Left ventricle myocardium superior (tissue), 1 donor: ENCODE data around the gene TRPT1. TPM values are rescaled to one million over a fixed set of nuclear protein-coding genes. Genes with fewer than 3 reads are reported as not detected.
A peak's percentile ranks its signal among the peaks of the same experiment; 100 is the strongest.
"Not testable (repeated sequence)": the region's sequence is repeated elsewhere in the genome, so short reads cannot be mapped to it uniquely, and the experiment has no call there.

Source experiments
- ATAC-seq: fragments of 200-7000 bp; cut with Tn5 transposase; one replicate; pipeline ENCODE4 v1.9.1; 2020; ENCODE audit warnings: mild to moderate bottlenecking, moderate library complexity
- DNase-seq: peaks from one replicate; pipeline ENCODE4 v3.0.0-alpha.2; 2020
- intact Hi-C: fragments of 100-400 bp; cut with micrococcal nuclease; formaldehyde crosslinking; loops from one replicate; pipeline ENCODE4 v1.11.0; 2022
- total RNA-seq: library from RNA; stranded (reverse); fragmentation: NEBNext Ultra II Directional; extraction: Animal tissue kit (Norgen Biotek cat#: 25700); gene quantifications from one replicate; pipeline ENCODE4 v1.2.1, GENCODE V29; 2021
- donor health status: DM: no; HTN: yes; CAD: no; lungs with severe emphysema.

The TRPT1 gene
- total RNA-seq, 1 donor from 2014 or later = 84.9 TPM

DNA sequence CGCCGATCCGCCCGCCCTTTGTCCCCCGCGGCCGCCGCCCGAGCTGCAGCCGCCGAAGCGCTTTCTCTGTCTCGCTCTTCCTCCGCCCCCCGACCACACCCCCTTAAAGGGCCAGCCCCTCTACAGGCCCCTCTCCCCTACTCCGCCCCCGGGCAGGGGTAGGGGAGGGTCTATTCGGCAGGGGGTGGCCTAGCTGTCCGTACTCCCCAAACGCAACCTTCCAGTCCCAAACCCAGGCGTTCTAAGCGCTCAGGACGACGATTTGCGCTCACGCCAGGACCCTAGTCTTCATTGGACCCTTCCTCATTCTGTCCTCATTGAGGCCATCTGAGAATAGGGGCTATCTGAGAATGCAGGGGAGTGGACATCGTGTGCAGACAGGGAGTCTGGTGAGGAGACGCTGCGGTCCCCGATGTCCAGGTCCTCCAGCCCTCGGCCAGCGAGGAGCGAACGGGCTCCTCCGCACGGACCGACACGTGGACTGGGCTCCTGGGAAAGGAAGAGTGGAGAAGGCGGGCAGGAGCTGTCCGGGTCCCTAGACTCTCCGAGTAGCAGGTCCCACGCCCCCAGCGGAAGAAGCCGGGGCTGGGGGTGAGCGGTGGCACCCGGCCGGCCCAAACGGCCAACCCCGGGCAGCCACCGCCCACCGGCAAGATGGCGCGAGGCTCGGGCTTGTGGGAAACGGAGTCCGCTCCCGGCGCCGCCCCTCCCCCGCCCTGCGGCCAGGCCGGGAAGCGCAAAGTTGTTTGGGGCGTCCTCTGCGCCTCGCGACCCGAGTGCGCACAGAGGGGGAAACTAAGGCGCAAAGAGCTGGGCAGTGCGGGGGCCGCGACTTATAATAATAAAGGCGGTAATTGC is 21.1 kb upstream of the TRPT1 start, which contains the start of gene PPP1R14B:
PPP1R14B (minus strand) TSS at position 73 of the 858 bp plus-strand sequence. CDS start 270 bp downstream, outside the sequence.
- peak; percentile 76 for ATAC-seq
- DNase-seq = peak; percentile 96
- intact Hi-C loops = no loop called here

DNA sequence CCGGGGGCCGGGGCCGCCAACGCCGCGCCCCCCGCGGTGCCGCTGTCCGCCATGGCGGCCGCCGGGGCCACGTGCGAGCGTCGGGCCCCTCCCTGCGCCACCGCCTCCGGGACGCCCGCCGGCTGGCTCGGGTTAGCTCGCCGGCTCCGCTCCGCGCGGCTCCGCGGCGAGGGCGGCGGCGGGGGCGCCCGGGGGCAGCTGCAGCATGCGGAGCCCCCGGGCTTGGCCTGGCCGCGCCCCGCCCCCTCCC is 20.6 kb upstream of the TRPT1 start:
- intact Hi-C loops, ATAC-seq: not testable (repeated sequence)
- peak; percentile 49 for DNase-seq

DNA sequence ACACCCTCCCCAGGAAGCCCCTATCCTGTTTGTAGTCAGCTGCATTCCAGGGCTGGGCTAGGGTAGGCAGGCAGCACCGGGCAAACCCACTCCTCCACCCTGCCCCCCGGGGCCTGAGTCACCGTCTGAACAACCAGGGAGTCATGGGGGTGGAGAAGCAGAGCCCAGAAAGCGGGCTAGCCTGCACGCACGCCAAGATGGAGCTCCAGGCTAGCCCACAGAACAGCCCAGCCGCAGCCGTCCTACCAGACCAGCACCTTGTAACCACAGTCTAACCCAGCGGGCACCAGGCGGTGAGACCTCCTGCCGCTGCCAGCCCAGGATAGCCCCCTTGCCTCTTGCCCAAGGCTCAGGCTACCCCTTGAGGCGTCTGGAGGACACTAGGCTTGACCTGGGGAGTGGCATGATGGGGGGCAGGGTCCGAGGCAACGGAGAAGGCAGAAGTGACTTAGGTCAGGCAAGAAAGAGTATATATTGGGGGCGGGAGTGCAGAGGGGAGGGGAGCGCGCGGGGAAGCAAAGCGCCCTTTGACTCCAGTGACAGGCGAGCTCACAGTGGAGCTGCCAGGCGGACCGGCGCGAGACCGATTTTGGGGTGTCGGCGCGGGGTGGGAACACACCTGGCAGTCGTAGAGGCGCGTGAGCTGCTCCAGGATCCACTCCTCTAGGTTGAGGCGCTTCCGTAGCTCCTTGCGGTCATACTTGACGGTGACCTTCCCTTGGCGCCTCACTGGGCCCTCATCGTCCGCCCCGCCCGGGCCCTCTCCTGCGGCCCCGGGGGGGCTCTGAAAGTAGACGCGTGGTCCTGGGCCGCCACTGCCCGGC is 20.0 kb upstream of the TRPT1 start:
- intact Hi-C loops = no loop called here
- no peak for ATAC-seq
- peak; percentile 80 for DNase-seq

- no peak for ATAC-seq
- peak; percentile 69 for DNase-seq
Observed at GRCh38 chr11:64245401-64245796, 19.4 kb upstream of the TRPT1 start.

GRCh38 chr11:64244966-64245365 is 19.0 kb upstream of the TRPT1 start:
- no peak for DNase-seq
- intact Hi-C loops = no loop called here
- ATAC-seq = no peak

More at GRCh38 chr11:64245401-64245796, 19.4 kb upstream of the TRPT1 start:
- intact Hi-C loops = no loop called here

GRCh38 chr11:64244107-64244506 is 18.1 kb upstream of the TRPT1 start:
- intact Hi-C loops = no loop called here
- DNase-seq = no peak
- no peak for ATAC-seq

DNA sequence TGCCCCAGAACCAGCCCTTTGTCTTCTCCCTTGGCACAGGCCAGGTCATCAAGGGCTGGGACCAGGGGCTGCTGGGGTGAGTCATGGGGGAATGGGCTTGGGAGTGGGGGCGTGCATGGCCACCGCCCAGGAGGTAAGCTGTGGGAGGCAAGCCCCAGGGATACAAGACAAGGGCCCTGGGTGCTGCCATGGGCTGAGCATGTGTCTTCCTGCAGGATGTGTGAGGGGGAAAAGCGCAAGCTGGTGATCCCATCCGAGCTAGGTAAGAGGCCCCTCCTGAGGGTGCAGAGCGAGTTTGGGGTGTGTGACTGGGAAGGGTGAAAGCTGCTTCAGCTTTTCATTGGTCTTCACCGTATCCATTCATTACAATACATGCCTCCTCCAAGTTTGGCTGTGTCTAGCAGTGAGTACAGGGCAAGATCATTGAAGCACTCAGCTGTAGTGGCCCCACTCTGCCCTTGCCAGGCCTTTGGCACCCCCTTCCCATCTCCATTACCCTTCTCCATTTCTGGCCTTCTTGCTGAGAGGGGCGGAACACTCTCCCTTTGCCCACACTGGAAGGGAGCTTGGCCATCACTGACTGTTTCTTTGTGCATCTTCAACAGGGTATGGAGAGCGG is 17.4 kb upstream of the TRPT1 start:
- DNase-seq (no peak), ATAC-seq (no peak)
- intact Hi-C loops = no loop called here

DNA sequence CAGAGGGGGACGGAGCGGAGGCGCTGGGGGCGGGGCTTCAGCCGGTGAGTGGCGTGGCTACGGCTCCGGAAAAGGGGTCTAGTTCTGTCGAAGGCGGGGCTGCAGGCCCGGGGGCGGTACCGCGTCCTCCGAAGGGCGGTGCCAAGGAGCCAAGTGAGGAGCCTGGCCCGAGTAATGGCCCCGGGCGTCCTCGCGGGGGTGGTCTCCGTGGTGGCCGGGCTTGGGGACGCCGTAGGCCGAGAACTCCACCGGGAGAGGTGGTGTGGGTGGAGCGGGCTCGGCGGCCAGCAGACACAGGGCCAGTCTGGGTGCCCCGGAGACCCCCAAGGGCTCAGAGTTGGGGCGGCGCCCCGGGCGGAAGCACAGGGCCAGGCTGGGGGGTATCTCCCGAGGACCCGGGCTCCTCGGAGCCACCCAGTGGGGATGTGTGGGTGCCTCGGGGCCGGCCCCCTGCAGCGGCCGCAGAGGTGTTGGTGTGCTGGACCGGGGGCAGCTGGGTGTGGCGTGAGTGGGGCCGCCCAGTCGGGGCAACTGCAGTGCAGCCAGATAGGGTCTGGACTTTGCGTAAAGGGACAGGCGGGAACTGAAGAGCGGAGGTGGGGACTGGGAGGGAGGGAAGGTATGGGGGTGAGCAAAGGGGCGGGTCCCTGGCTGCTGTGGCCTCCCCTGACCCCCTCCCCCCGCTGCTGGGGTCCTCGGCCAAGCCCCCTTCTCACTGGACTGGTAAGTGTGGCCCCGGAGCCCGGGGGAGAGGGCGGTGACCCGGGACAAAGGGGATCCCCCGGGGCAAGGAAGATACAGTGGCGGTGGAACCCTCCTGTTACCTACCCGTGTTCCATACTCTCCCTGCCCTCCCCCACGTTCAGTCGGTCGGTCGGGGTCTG is 15.7 kb upstream of the TRPT1 start:
- intact Hi-C loops = no loop called here
- peak; percentile 68 for DNase-seq
- ATAC-seq = peak; percentile 12

- DNase-seq (peak; percentile 100), ATAC-seq (peak; percentile 85)
- intact Hi-C loops = no loop called here
Observed at GRCh38 chr11:64241241-64241490, 15.2 kb upstream of the TRPT1 start.

DNA sequence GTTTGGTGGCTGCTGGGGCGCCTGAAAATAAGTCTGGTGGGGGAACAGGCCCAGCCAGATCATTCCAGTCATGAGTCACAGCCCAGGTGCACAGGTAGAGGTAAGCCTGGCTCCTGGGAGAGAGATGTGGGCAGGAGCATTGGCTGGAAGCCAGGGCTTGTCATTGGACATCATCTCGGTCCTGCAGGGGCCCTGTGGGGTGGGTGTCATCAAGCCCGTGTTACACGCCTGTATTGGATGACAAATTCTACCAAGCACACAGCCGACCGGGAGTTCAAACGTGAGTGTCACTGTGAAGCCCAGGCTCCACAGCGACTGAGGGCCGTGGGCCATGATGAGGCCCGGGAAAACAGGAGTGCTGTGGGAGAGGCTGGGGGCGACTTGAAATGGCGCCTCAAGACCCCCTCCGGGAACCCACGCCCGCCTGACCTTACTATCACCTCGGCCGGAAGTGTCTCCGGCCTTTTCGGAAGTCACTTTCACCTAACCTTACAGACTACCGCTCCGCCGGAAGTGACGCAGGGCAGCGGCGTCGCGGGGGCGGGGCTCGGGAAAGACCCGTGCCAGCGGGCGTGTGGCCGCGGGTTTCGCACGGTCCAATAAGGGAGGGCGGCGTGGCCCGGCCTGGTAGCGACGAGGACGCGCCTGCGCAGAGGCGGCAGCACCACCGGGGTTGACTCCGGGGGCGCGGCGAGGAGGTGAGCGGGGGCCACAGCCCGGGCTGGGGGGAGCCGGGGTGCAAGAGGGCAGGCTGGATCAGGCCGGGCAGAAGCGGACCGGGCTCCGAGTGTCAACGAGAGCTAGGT is 14.7 kb upstream of the TRPT1 start, which contains the start of gene FKBP2:
FKBP2 (plus strand) TSS at position 661 of the 806 bp plus-strand sequence. CDS start 1,293 bp downstream, outside the sequence.
- DNase-seq = peak; percentile 99
- intact Hi-C loops = no loop called here
- peak; percentile 76 for ATAC-seq

DNA sequence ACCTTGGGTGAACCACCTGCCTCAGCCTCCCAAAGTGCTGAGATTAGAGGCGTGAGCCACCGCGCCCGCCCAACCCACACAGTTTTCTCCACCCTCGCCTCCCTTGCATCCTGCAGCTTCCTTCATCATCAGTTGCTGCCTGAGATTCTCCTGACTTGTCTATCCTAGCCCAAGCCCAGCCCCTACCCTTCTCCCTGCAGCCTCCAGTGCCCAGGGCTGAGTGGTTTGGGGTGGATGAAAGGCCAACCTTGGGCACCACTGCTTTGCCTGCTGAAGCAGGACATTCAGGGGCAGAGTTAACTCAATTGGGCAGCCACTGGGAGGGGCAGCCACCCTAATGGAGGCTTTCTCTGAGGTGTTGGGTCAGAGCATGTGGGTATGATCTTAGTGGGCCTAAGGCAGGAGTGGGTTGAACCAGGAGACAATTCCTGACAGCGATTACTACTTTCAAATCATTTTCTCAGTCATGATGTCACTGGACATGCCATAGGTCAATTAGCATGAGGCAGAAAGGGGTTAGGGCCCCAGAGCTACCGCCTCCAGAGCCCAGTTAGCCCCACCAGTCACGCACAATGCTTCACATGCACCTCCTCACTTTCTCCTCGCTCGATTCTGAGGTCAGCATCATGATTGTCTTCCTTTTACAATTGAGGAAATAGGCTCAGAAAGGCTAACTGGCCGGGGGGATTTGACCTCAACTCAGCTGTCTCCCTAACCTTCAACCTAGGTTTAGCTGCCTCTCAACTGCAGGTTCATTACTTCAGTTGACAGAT is 13.9 kb upstream of the TRPT1 start:
- intact Hi-C loops = no loop called here
- ATAC-seq (no peak), DNase-seq (peak; percentile 25)

- DNase-seq (peak; percentile 27), ATAC-seq (no peak)
- intact Hi-C loops = no loop called here
Observed at GRCh38 chr11:64238999-64239398, 13.0 kb upstream of the TRPT1 start.

DNA sequence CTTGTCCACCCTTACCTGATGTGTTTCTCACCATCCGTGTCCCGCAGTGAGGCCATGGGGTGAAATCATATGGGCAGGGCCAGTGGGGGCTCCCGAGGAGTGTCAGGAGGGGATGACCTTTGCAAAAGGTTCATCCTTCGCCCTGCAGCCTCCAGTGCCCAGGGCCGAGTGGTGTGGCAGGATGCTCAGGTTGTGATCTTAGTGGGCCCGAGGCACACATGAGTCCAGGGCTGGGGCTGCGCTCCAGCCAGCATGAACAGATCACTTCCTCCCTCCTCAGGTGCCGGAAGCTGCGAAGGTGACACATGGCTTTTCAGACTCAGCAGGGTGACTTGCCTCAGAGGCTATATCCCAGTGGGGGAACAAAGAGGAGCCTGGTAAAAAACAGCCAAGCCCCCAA is 12.1 kb upstream of the TRPT1 start:
- no peak for ATAC-seq
- intact Hi-C loops = no loop called here
- peak; percentile 26 for DNase-seq

- DNase-seq = no peak
- no peak for ATAC-seq
- intact Hi-C loops = no loop called here
Observed at GRCh38 chr11:64237484-64237951, 11.5 kb upstream of the TRPT1 start.

GRCh38 chr11:64235437-64236161 is 9.6 kb upstream of the TRPT1 start:
- no peak for DNase-seq
- ATAC-seq = no peak
- intact Hi-C loops = no loop called here

- DNase-seq (peak; percentile 81), ATAC-seq (peak; percentile 41)
- intact Hi-C loops = no loop called here
Observed at GRCh38 chr11:64234647-64235379, 8.8 kb upstream of the TRPT1 start.
